Uterus (tissue), 4 donors: Measurements from ENCODE around the gene PLPPR5. TPM values are rescaled to one million over a fixed set of nuclear protein-coding genes. Genes with fewer than 3 reads are reported as not detected.

ENCODE experiments used
- DNase-seq, 2 donors: peaks; one replicate each; pipeline ENCODE4 v3.0.0-alpha.2; 2019 to 2020
- H3K27ac ChIP-seq, 2 donors: fragments of 200-600 bp; sonication (generic); 1 replicate in 1 of 2; 2 replicates in 1 of 2; pipeline ENCODE4 v1.5.1; 2016 to 2018
- H3K27me3 ChIP-seq, 2 donors: fragments of 200-600 bp; sonication (generic); one replicate each; pipeline ENCODE4 v1.5.1; 2018 to 2019; ENCODE audit warnings: control low read depth in 1 of 2
- H3K36me3 ChIP-seq, 2 donors: fragments of 200-600 bp; sonication (generic); one replicate each; pipeline ENCODE4 v1.5.1; 2019; ENCODE audit warnings: control low read depth in 1 of 2
- H3K4me1 ChIP-seq, 2 donors: fragments of 200-600 bp; sonication (generic); one replicate each; pipeline ENCODE4 v1.5.1; 2018 to 2019; ENCODE audit warnings: control low read depth in 1 of 2
- H3K4me3 ChIP-seq, 2 donors: fragments of 200-600 bp; sonication (generic); 1 replicate in 1 of 2; 2 replicates in 1 of 2; pipeline ENCODE4 v1.5.1; 2018 to 2019; ENCODE audit warnings: mild to moderate bottlenecking in 1 of 2
- H3K9me3 ChIP-seq, 2 donors: fragments of 200-600 bp; sonication (generic); one replicate each; pipeline ENCODE4 v1.5.1; 2019; ENCODE audit warnings: control low read depth in 1 of 2
- POLR2A ChIP-seq, 2 donors: fragments of 450-650 bp; IDR thresholded peaks; one replicate each; pipeline ENCODE4 v1.6.1; 2016; ENCODE audit warnings: antibody characterized with exemption in 2 of 2, mild to moderate bottlenecking in 1 of 2, moderate library complexity in 1 of 2
- intact Hi-C: fragments of 100-400 bp; cut with DNase I; formaldehyde crosslinking; loops from one replicate; pipeline ENCODE4 v1.15.1; 2023; ENCODE audit warnings: low total_unique reads
- total RNA-seq, 4 donors: library from RNA; depleted of rRNA in 3 of 4; stranded (reverse); fragments of >200 nt in 3 of 4; gene quantifications; one replicate each; pipeline versions ENCODE4 v1.1.0 to v1.2.4, GENCODE V29; 2014 to 2023
- TF ChIP-seq, protein P1 (sequence below), 4 experiments: fragments of 200-600 bp in 2 of 4; fragments of 450-650 bp in 2 of 4; sonication (generic) in 2 of 4; IDR thresholded peaks; one replicate each; pipeline ENCODE4 v1.5.1; 2016 to 2019; ENCODE audit warnings: antibody characterized with exemption in 4 of 4, mild to moderate bottlenecking in 2 of 4, moderate library complexity in 1 of 4
- donor health status: DM: yes; HTN: yes; CAD: no.

Gene PLPPR5
- total RNA-seq, 4 donors from 2014 or later: 0.76 TPM; not detected in 3

DNA sequence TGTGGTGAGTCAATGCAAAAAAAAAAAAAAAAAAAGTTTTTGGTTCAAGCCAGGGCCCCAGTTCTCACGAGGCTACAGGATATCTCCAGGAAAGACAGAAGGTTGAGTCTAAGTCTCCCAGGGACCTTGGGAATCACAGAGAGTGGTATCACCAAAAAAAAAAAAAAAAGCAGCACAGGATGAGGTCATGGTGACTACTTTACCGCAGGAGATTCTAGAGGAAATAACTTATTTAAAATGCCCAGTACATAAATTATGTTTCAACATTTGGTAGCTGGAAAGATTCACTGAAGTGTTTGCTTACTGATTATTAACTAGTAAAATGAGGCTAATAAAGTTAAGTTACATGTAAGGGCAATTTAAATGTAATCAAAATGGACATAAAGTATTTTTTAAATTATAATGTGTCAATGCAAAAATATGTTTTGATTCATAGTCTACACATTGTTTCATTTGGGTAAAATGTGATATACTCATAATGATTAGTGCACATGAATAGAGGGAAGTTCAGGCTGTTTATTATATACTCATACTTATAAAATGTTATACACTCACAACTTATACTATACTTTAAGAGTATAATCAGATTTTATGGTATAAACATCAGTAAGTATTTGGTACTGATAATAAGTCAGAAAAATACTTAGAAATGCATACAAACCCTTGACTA lies 84.1 kb downstream of the PLPPR5 start:
- Histone ChIP-seq H3K36me3 (no peaks in the 10 kb centered on the region), H3K4me3 (no peak overlapping the region), H3K9me3 (no peaks in the 10 kb centered on the region), H3K27me3 (no peaks in the 10 kb centered on the region), H3K4me1 (no peaks in the 10 kb centered on the region), H3K27ac (no peak overlapping the region)
- no peak for DNase-seq
- intact Hi-C loops: no loop called here
- no peak for TF ChIP-seq POLR2A (IDR thresholded peaks at IDR 0.05)
- TF ChIP-seq, protein P1, sequence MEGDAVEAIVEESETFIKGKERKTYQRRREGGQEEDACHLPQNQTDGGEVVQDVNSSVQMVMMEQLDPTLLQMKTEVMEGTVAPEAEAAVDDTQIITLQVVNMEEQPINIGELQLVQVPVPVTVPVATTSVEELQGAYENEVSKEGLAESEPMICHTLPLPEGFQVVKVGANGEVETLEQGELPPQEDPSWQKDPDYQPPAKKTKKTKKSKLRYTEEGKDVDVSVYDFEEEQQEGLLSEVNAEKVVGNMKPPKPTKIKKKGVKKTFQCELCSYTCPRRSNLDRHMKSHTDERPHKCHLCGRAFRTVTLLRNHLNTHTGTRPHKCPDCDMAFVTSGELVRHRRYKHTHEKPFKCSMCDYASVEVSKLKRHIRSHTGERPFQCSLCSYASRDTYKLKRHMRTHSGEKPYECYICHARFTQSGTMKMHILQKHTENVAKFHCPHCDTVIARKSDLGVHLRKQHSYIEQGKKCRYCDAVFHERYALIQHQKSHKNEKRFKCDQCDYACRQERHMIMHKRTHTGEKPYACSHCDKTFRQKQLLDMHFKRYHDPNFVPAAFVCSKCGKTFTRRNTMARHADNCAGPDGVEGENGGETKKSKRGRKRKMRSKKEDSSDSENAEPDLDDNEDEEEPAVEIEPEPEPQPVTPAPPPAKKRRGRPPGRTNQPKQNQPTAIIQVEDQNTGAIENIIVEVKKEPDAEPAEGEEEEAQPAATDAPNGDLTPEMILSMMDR (IDR thresholded peaks at IDR 0.05): no peak

DNA sequence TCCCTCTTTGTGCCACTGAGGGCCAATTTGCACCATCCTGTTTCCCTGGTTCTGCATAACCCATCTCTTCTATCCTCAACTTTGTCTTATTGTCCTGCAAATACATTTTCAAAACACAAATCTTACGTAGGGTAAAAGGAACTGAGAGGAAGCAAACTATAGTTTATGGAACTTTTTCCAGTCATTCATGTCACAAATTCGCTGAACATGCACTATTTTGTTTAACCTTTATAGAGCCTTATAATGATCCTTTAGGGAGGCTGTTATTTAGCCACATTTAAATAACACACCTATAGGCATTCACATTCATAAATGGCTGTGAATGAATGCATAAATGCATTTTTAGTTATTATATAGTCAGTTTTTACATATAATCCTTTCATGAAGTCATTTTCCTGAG lies 85.0 kb downstream of the PLPPR5 start:
- intact Hi-C loops: no loop called here
- Histone ChIP-seq H3K9me3 (no peaks in the 10 kb centered on the region), H3K4me3 (no peak overlapping the region), H3K27me3 (no peaks in the 10 kb centered on the region), H3K27ac (no peak overlapping the region), H3K4me1 (no peaks in the 10 kb centered on the region), H3K36me3 (no peaks in the 10 kb centered on the region)
- TF ChIP-seq POLR2A (IDR thresholded peaks at IDR 0.05): no peak
- TF ChIP-seq, protein P1 (IDR thresholded peaks at IDR 0.05): no peak
- no peak for DNase-seq

DNA sequence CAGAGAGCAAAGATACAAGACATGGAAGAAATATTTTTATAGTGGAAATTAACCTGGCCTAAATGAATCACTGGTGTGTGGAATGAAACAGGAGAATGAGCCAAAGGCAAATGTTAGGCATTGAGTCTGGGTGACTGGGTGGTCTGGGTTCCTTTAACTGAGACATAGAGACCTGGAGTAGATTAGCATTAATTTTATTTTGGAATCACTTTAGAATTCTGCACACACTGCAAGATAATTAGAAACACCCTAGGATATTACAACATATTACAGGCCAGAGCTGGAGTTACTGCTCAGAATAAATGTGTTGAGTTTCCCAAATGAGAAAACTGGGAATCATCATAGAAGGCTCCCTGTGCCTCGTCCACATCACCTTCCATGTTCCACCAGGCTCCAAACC lies 85.5 kb downstream of the PLPPR5 start:
- Histone ChIP-seq H3K9me3 (no peaks in the 10 kb centered on the region), H3K36me3 (no peaks in the 10 kb centered on the region), H3K4me1 (no peaks in the 10 kb centered on the region), H3K27ac (no peak overlapping the region), H3K27me3 (no peaks in the 10 kb centered on the region), H3K4me3 (no peak overlapping the region)
- intact Hi-C loops: no loop called here
- TF ChIP-seq, protein P1 (IDR thresholded peaks at IDR 0.05): no peak
- no peak for TF ChIP-seq POLR2A (IDR thresholded peaks at IDR 0.05)
- no peak for DNase-seq

DNA sequence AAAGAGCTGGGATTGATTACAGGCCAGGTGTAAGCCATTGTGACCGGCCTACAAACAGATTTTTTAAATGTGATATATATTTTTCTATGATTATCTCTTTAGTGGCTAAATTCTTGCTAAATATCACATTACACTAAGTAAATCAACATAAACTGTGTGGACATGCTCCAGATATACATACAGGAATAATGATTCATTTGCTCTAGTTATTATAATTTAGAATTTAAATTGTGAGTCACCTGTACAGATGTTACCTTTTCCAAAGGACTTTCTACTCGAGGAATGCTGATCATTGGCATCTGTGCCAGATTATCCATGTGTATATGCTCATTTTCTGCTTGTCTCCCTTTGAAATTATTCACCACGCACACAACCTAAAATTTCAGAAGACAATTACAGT lies 90.1 kb downstream of the PLPPR5 start:
- no peak overlapping the region for H3K4me3 ChIP-seq
- H3K9me3 ChIP-seq: no peaks in the 10 kb centered on the region
- intact Hi-C loops: no loop called here
- H3K27me3 ChIP-seq: no peaks in the 10 kb centered on the region
- no peaks in the 10 kb centered on the region for H3K36me3 ChIP-seq
- no peak for DNase-seq
- no peaks in the 10 kb centered on the region for H3K4me1 ChIP-seq
- no peak overlapping the region for H3K27ac ChIP-seq
- TF ChIP-seq, protein P1 (IDR thresholded peaks at IDR 0.05): no peak
- TF ChIP-seq POLR2A (IDR thresholded peaks at IDR 0.05): no peak

DNA sequence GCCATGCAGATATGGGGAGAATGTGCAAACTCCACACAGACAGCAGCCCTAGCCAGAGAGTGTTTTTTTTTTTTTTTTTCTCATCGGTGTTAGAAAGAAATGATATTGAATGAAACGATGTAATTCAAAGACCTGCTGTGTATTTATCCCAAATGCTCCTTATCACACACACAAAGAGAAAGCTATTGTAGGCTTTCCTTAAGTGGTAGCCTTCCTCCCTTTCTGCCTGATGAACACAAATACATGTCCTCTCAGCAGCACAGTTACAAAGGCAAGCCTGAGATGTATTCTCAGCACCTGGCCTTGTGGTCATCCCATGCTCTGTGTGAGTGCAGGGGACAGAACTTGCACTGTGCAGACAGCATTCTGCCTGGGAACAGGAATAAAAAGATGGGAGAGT lies 93.8 kb downstream of the PLPPR5 start:
- Histone ChIP-seq H3K27ac (no peak overlapping the region), H3K4me1 (no peaks in the 10 kb centered on the region), H3K9me3 (no peaks in the 10 kb centered on the region), H3K4me3 (no peak overlapping the region), H3K27me3 (no peaks in the 10 kb centered on the region), H3K36me3 (no peaks in the 10 kb centered on the region)
- TF ChIP-seq, protein P1 (IDR thresholded peaks at IDR 0.05): no peak
- TF ChIP-seq POLR2A (IDR thresholded peaks at IDR 0.05): no peak
- no peak for DNase-seq
- intact Hi-C loops: no loop called here
